Astrocyte of the spinal cord (primary cell): ENCODE results near the gene TTLL5.

Source experiments
- DNase-seq: peaks from one replicate; pipeline ENCODE4 v3.0.0; 2011; ENCODE audit warnings: low read depth, low spot score
- H3K4me3 ChIP-seq: 2 replicates; pipeline ENCODE4 v1.5.1; 2011; ENCODE audit warnings: low read depth, mild to moderate bottlenecking, low read length, moderate library complexity
- CTCF ChIP-seq: IDR thresholded peaks from 2 replicates; pipeline ENCODE4 v1.5.1; 2012; ENCODE audit warnings: low read depth, mild to moderate bottlenecking, low read length, inconsistent platforms
- in situ Hi-C: cut with HindIII; loops from 2 replicates; pipeline ENCODE4 v1.10.0; 2017; ENCODE audit warnings: low sequenced_read_pairs

TTLL5 gene

DNA sequence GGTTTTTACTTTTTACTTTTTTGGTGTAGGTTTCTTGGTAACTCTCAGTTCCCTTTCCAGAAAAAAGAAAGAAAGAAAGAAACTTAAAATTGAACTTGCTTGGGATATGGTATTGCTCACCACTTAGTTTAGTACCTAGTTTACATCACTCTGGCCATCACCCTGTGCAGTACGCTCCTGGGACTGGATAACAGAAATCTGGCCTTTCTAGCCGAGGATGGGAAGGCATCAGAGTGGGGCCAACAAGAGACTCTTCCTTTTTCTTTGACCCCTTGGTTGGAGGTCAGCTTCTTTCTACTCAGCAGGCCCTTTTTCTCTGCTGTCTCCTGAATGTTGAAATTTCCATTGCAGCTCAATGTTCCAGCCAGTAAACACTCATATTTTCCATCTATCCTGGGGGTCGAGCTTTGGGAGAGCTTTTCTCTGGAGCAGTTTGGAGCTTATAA, 164.1 kb downstream of the TTLL5 start:
- no peak overlapping the region for H3K4me3 ChIP-seq
- peak; percentile 78 for DNase-seq
- in situ Hi-C loops, result loop anchor here (25.0 kb wide), 1 partner anchor 113 kb away; no protein-coding TSS in a partner anchor
- TF ChIP-seq CTCF, result no peak

DNA sequence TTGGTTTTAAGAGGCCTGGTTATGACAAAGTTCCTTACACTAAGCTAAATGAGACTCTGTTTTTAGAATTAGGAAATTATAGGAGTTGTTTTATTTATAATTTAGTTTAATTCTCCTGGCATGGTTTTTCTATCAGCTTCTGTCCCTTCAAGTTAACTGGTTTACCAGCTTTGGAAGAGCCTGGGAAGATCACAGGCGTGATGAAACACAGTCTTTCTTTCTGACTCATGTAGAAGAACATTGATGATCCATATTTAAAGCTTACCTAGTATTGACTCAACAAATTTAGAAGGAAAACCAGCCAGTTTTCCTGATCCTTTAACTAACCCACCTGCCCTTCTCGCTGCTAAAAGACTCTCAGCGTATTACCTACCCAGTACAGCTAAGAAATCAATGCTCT, 165.6 kb downstream of the TTLL5 start:
- TF ChIP-seq CTCF, result no peak
- in situ Hi-C loops, result loop anchor here (25.0 kb wide), 1 partner anchor 114 kb away; no protein-coding TSS in a partner anchor
- DNase-seq, result no peak
- no peak overlapping the region for H3K4me3 ChIP-seq

GRCh38 chr14:75827331-75827730, 166.3 kb downstream of the TTLL5 start:
- in situ Hi-C loops, result loop anchor here (25.0 kb wide), 1 partner anchor 115 kb away; no protein-coding TSS in a partner anchor
- no peak for TF ChIP-seq CTCF
- no peak for DNase-seq
- H3K4me3 ChIP-seq, result no peak overlapping the region

DNA sequence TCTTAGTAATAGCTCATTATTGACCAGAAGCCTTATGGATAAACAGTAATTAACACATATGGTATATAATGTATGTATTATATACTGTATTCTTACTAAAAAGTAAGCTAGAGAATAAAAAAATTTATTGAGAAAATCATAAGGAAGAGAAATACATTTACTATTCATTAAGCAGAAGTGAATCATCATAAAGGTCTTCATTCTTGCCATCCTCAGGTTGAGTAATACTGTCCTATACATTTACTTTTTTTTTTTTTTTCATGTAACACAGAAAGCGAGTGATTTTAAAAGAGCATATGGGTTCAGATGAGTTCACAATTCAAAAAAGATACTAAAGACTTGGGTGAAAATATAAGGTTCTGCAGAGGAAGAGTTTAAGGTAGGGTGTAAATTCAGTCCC, 168.3 kb downstream of the TTLL5 start:
- no peak for DNase-seq
- no peak for TF ChIP-seq CTCF
- H3K4me3 ChIP-seq, result no peak overlapping the region
- in situ Hi-C loops, result loop anchor here (25.0 kb wide), 1 partner anchor 117 kb away; no protein-coding TSS in a partner anchor

GRCh38 chr14:75831455-75831854, 170.4 kb downstream of the TTLL5 start:
- in situ Hi-C loops, result loop anchor here (25.0 kb wide), 1 partner anchor 119 kb away; no protein-coding TSS in a partner anchor
- TF ChIP-seq CTCF, result no peak
- no peak overlapping the region for H3K4me3 ChIP-seq
- peak; percentile 93 for DNase-seq

GRCh38 chr14:75831952-75832351, 170.9 kb downstream of the TTLL5 start:
- in situ Hi-C loops, result loop anchor here (25.0 kb wide), 1 partner anchor 120 kb away; no protein-coding TSS in a partner anchor
- DNase-seq, result peak; percentile 54
- H3K4me3 ChIP-seq, result no peak overlapping the region
- TF ChIP-seq CTCF, result no peak
